Upper lobe of left lung (tissue), 4 donors: ENCODE results near the gene ALKBH7.

Experiments
- EP300 ChIP-seq, 4 donors: sonication (generic); formaldehyde crosslinking; IDR thresholded peaks; one replicate each; pipeline ENCODE4 v1.5.1; 2017; ENCODE audit warnings: antibody characterized with exemption in 4 of 4, control low read depth in 2 of 4
- POLR2A ChIP-seq, 4 donors: fragments of 450-650 bp; IDR thresholded peaks; one replicate each; pipeline ENCODE4 v1.5.1; 2016 to 2017; ENCODE audit warnings: antibody characterized with exemption in 4 of 4, mild to moderate bottlenecking in 2 of 4
- POLR2AphosphoS5 ChIP-seq, 2 donors: sonication (generic); formaldehyde crosslinking; IDR thresholded peaks; one replicate each; pipeline ENCODE4 v1.5.1; 2017; ENCODE audit warnings: antibody characterized with exemption in 2 of 2
- TF ChIP-seq, protein P1 (sequence below), 6 experiments: fragments of 450-650 bp in 4 of 6; fragments of 200-600 bp in 2 of 6; sonication (generic) in 2 of 6; IDR thresholded peaks; one replicate each; pipeline ENCODE4 v1.5.1; 2016 to 2019; ENCODE audit warnings: antibody characterized with exemption in 6 of 6

DNA sequence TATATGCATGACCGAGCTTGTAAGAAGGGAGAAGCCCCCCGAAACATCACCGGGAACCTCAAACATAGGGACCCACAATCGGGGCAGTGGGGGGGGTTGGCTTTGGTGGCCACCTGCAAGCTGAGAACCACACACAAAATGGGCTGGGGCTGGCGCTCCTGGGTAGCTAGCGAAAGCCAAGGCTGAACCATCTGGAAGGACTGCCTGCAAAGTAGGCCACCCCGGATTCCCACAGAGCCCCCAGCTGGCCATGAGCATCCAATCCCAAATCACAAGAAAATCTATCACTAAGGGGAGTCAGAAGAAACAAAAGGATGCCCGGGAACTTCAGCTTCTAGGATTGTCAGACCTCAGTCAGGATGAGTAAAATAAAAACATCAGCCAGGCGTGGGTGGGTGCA, 5.9 kb downstream of the ALKBH7 start:
- TF ChIP-seq, protein P1, sequence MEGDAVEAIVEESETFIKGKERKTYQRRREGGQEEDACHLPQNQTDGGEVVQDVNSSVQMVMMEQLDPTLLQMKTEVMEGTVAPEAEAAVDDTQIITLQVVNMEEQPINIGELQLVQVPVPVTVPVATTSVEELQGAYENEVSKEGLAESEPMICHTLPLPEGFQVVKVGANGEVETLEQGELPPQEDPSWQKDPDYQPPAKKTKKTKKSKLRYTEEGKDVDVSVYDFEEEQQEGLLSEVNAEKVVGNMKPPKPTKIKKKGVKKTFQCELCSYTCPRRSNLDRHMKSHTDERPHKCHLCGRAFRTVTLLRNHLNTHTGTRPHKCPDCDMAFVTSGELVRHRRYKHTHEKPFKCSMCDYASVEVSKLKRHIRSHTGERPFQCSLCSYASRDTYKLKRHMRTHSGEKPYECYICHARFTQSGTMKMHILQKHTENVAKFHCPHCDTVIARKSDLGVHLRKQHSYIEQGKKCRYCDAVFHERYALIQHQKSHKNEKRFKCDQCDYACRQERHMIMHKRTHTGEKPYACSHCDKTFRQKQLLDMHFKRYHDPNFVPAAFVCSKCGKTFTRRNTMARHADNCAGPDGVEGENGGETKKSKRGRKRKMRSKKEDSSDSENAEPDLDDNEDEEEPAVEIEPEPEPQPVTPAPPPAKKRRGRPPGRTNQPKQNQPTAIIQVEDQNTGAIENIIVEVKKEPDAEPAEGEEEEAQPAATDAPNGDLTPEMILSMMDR (IDR thresholded peaks at IDR 0.05), result no peak
- TF ChIP-seq POLR2AphosphoS5 (IDR thresholded peaks at IDR 0.05), result no peak
- TF ChIP-seq POLR2A (IDR thresholded peaks at IDR 0.05), result no peak
- no peak for TF ChIP-seq EP300 (IDR thresholded peaks at IDR 0.05)
